PC-9 (cell line): ENCODE results near the gene DDIT4. TPM values are rescaled to one million over a fixed set of nuclear protein-coding genes. Genes with fewer than 3 reads are reported as not detected.

ENCODE experiments used
- BruUV-seq: library from RNA; stranded (reverse); fragments of 400-500 nt; replicated peaks from 2 replicates; lab custom pipeline; 2021; lab: Mats Ljungman, UMichigan
- CTCF ChIA-PET: fragments of 300-600 bp; sonication (Branson Sonifier 250); formaldehyde crosslinking; loops from one replicate; lab custom pipeline; 2022; ENCODE audit warnings: antibody characterized with exemption; lab: Charles Lee
- POLR2A ChIA-PET: fragments of 300-600 bp; sonication (Branson Sonifier 250); formaldehyde crosslinking; loops from one replicate; lab custom pipeline; 2022; ENCODE audit warnings: antibody characterized with exemption; ENCODE audit not compliant: unreplicated experiment; lab: Charles Lee
- DNase-seq, 2 experiments: peaks; one replicate each; pipeline versions ENCODE4 v3.0.0 to v3.0.0-alpha.2; 2015 to 2022; ENCODE audit warnings: mixed read lengths in 1 of 2
- H2AFZ ChIP-seq: fragments of 200-600 bp; sonication (generic); 2 replicates; pipeline ENCODE4 v1.8.1; 2017; ENCODE audit warnings: antibody characterized with exemption
- H3F3A ChIP-seq: fragments of 200-600 bp; sonication (generic); 2 replicates; pipeline ENCODE4 v1.8.1; 2017; ENCODE audit warnings: antibody characterized with exemption, mild to moderate bottlenecking, low read depth; ENCODE audit not compliant: insufficient read depth
- H3K27ac ChIP-seq: fragments of 200-600 bp; sonication (generic); 2 replicates; pipeline ENCODE4 v1.6.1; 2016; ENCODE audit warnings: mixed run types
- H3K27me3 ChIP-seq: fragments of 200-600 bp; sonication (generic); 2 replicates; pipeline ENCODE4 v1.6.1; 2016; ENCODE audit warnings: low read depth, mixed run types; ENCODE audit not compliant: insufficient read depth
- H3K36me3 ChIP-seq: fragments of 200-600 bp; sonication (generic); 2 replicates; pipeline ENCODE4 v1.6.1; 2016; ENCODE audit warnings: low read depth, mixed run types
- H3K4me1 ChIP-seq: fragments of 200-600 bp; sonication (generic); replicated peaks from 2 replicates; pipeline ENCODE4 v1.6.1; 2016; ENCODE audit warnings: mixed run types; ENCODE audit not compliant: insufficient read depth
- H3K4me2 ChIP-seq: fragments of 200-600 bp; sonication (generic); 2 replicates; pipeline ENCODE4 v1.6.1; 2017; ENCODE audit warnings: mixed run types
- H3K4me3 ChIP-seq: fragments of 200-600 bp; sonication (generic); 2 replicates; pipeline ENCODE4 v1.6.1; 2016; ENCODE audit warnings: mixed run types
- H3K79me2 ChIP-seq: fragments of 200-600 bp; sonication (generic); 2 replicates; pipeline ENCODE4 v1.6.1; 2017; ENCODE audit warnings: low read depth, mixed run types
- H3K9me2 ChIP-seq: fragments of 200-600 bp; sonication (generic); 2 replicates; pipeline ENCODE4 v1.8.1; 2017; ENCODE audit warnings: mild to moderate bottlenecking; ENCODE audit not compliant: insufficient read depth
- H3K9me3 ChIP-seq: fragments of 200-600 bp; sonication (generic); 2 replicates; pipeline ENCODE4 v1.8.1; 2016; ENCODE audit warnings: low read depth; ENCODE audit not compliant: insufficient read depth
- H4K20me1 ChIP-seq: fragments of 200-600 bp; sonication (generic); 2 replicates; pipeline ENCODE4 v1.8.1; 2017; ENCODE audit not compliant: insufficient read depth
- EZH2 ChIP-seq: fragments of 200-600 bp; sonication (generic); IDR thresholded peaks from 2 replicates; pipeline ENCODE4 v1.8.0; 2017; ENCODE audit warnings: antibody characterized with exemption, low read depth
- intact Hi-C: fragments of 100-400 bp; cut with micrococcal nuclease; formaldehyde crosslinking; loops from one replicate; pipeline ENCODE4 v1.10.0; 2022; ENCODE audit not compliant: unreplicated experiment
- total RNA-seq: library from RNA; stranded (reverse); gene quantifications from 2 replicates; pipeline ENCODE4 v1.2.3, GENCODE V29; 2021
- TF ChIP-seq, protein P1 (sequence below): fragments of 200-600 bp; sonication (generic); conservative IDR thresholded peaks from 2 replicates; pipeline ENCODE4 v1.6.1; 2017; ENCODE audit warnings: mixed run types, antibody characterized with exemption, mild to moderate bottlenecking, moderate library complexity

Gene DDIT4
- total RNA-seq, 1 experiment from 2014 or later: 212 TPM

DNA sequence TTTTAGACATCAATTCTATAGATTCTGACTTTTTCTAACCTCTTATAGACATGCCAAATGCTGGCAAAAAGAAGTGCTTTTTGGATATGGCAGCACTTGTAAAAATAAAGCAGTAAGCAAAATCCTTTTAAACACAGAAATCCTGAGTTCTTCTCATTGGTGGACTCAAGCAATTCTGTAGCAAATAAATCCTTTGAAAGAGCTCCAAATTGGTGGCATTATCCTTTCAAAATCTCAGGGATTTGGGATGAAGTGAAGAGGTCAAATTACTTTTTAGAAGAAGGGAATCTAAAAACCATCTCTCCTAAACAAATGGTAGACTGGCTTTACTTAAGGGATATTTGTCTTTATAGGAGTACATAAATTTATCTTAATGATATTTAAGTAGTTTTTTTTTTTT lies 40.1 kb upstream of the DDIT4 start:
- Histone ChIP-seq H3K4me3 (no peak overlapping the region), H3K36me3 (peaks cover 56% of the 10 kb centered on the region), H2AFZ (no peak overlapping the region), H3K4me2 (no peak overlapping the region), H3K79me2 (peaks cover 13% of the 10 kb centered on the region; the same call in 1 of the 2 replicates), H3K27me3 (no peaks in the 10 kb centered on the region), H4K20me1 (no peaks in the 10 kb centered on the region), H3K9me3 (no peaks in the 10 kb centered on the region), H3K9me2 (no peaks in the 10 kb centered on the region), H3F3A (peaks cover 59% of the 10 kb centered on the region), H3K27ac (0 out of 2 replicates have a peak overlapping the region, but pooled peaks have one; percentile 25), H3K4me1 (no peaks in the 10 kb centered on the region)
- TF ChIP-seq EZH2: no peak
- TF ChIP-seq, protein P1, sequence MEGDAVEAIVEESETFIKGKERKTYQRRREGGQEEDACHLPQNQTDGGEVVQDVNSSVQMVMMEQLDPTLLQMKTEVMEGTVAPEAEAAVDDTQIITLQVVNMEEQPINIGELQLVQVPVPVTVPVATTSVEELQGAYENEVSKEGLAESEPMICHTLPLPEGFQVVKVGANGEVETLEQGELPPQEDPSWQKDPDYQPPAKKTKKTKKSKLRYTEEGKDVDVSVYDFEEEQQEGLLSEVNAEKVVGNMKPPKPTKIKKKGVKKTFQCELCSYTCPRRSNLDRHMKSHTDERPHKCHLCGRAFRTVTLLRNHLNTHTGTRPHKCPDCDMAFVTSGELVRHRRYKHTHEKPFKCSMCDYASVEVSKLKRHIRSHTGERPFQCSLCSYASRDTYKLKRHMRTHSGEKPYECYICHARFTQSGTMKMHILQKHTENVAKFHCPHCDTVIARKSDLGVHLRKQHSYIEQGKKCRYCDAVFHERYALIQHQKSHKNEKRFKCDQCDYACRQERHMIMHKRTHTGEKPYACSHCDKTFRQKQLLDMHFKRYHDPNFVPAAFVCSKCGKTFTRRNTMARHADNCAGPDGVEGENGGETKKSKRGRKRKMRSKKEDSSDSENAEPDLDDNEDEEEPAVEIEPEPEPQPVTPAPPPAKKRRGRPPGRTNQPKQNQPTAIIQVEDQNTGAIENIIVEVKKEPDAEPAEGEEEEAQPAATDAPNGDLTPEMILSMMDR: no peak
- TSS peak; percentile 6 for BruUV-seq
- intact Hi-C loops: no loop called here
- ChIA-PET POLR2A (no interaction called here), CTCF (no interaction called here)
- DNase-seq: no peak

DNA sequence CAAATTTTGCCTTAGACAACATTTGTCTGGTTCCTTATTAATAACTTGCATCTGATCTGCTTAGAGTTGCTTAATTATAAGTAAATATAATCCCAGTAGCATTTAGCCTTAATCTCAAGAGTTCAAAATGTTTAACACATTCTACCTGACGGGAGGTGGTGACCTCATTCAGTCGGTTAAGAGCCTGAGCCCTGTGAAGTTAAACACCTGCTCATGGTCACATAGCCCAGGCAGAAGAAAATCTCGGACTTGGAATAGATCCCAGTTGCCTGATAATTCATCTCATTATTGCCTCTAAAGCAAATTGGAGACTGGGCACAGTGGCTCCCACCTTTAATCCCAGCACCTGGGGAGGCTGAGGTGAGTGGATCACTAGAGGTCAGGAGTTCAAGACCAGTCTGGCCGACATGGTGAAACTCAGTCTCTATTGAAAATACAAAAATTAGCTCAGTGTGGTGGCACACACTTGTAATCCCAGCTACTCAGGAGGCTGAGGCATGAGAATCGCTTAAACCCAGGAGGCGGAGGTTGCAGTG lies 39.1 kb upstream of the DDIT4 start:
- CTCF ChIA-PET: interaction anchor here (0.6 kb wide), 1 partner anchor 185 kb away, joined by 13 read pairs; no protein-coding TSS in a partner anchor
- intact Hi-C loops: no loop called here
- Histone ChIP-seq H4K20me1 (no peaks in the 10 kb centered on the region), H3F3A (peaks cover 57% of the 10 kb centered on the region), H3K4me3 (no peak overlapping the region), H3K36me3 (peaks cover 55% of the 10 kb centered on the region), H2AFZ (no peak overlapping the region), H3K9me2 (no peaks in the 10 kb centered on the region), H3K27ac (0 out of 2 replicates have a peak overlapping the region, but pooled peaks have one; percentile 8), H3K9me3 (no peaks in the 10 kb centered on the region), H3K27me3 (no peaks in the 10 kb centered on the region), H3K79me2 (peaks cover 10% of the 10 kb centered on the region; the same call in 1 of the 2 replicates), H3K4me1 (no peaks in the 10 kb centered on the region), H3K4me2 (no peak overlapping the region)
- BruUV-seq: no TSS peak
- POLR2A ChIA-PET: no interaction called here
- TF ChIP-seq, protein P1: no peak
- no peak for TF ChIP-seq EZH2
- DNase-seq: no peak

DNA sequence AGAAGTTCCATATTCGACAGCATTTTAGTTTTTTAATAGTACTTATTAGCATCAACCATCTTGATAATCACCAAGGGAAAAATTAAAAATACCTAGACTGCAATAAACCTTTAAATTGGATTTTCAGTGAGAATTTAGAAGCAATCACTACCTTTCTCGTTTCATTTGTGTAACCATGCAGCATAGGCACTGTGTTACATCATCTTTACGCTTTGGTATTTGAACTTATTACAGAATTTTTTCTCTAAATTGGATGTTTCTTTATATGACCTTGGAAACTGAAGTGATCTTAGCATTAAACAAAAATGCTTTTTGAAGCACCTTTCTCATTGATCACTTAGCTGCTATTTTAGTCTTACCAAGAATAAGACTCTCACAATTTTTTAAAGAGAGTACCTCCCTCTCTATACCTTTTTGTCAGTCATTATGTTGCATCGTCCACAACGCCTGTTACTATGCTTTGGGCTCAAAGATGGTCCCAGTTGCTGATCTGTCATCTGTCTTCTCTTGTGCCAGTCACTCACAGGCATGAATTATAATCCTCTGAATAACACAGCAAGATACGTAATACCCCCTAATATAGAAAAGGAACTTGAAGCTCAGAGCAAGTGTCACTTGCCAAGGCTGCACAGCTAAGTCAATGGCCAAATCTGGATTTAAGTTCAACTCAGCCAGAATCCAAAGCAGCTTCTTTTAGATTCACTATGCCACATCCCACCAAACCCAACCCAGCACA lies 38.0 kb upstream of the DDIT4 start:
- DNase-seq: no peak
- H3K27me3 ChIP-seq: no peaks in the 10 kb centered on the region
- no peak for TF ChIP-seq EZH2
- TF ChIP-seq, protein P1: no peak
- ChIA-PET CTCF (no interaction called here), POLR2A (interaction anchor here (0.7 kb wide), 1 partner anchor 546 kb away, joined by 3 read pairs; no protein-coding TSS in a partner anchor)
- H3K4me2 ChIP-seq: no peak overlapping the region
- peaks cover 57% of the 10 kb centered on the region for H3F3A ChIP-seq
- H3K9me3 ChIP-seq: no peaks in the 10 kb centered on the region
- H2AFZ ChIP-seq: no peak overlapping the region
- H3K4me1 ChIP-seq: no peaks in the 10 kb centered on the region
- no TSS peak for BruUV-seq
- H3K79me2 ChIP-seq: 0 out of 2 replicates have a peak, but pooled peaks cover 3% of the 10 kb centered on the region
- no peak overlapping the region for H3K4me3 ChIP-seq
- H3K36me3 ChIP-seq: peaks cover 44% of the 10 kb centered on the region
- 0 out of 2 replicates have a peak overlapping the region, but pooled peaks have one; percentile 10 for H3K27ac ChIP-seq
- H4K20me1 ChIP-seq: no peaks in the 10 kb centered on the region
- H3K9me2 ChIP-seq: no peaks in the 10 kb centered on the region
- intact Hi-C loops: no loop called here
